H1 (cell line): ENCODE data around the gene OR52I2. TPM values are rescaled to one million over a fixed set of nuclear protein-coding genes. Genes with fewer than 3 reads are reported as not detected.
A peak's percentile ranks its signal among the peaks of the same experiment; 100 is the strongest.

Experiments used
- CTCF ChIA-PET: fragments of 300-600 bp; sonication (Branson Sonifier 250); formaldehyde crosslinking; loops from one replicate; lab custom pipeline; 2021; ENCODE audit not compliant: partially characterized antibody; lab: Charles Lee
- POLR2A ChIA-PET: fragments of 300-600 bp; sonication (Branson Sonifier 250); formaldehyde crosslinking; loops from one replicate; lab custom pipeline; 2021; ENCODE audit warnings: inconsistent platforms; ENCODE audit not compliant: partially characterized antibody; lab: Charles Lee
- DNase-seq, 2 experiments: peaks; one replicate each; pipeline versions ENCODE4 v3.0.0 to v3.0.0-alpha.2; 2010 to 2022; ENCODE audit warnings: low spot score in 2 of 2, low read depth in 1 of 2, mixed read lengths in 1 of 2
- FAIRE-seq: peaks from 2 replicates; lab custom pipeline; 2011; peaks lifted over from hg19 to GRCh38; lab: Jason Lieb, UNC
- H2AFZ ChIP-seq: 2 replicates; pipeline ENCODE4 v1.8.1; 2012; ENCODE audit warnings: low read length, inconsistent platforms
- H2AK5ac ChIP-seq: 2 replicates; pipeline ENCODE4 v1.6.1; 2013; ENCODE audit warnings: low read depth, low read length
- H2BK120ac ChIP-seq: replicated peaks from 2 replicates; pipeline ENCODE3; 2013; ENCODE audit warnings: low read depth, low read length, inconsistent platforms
- H2BK12ac ChIP-seq: 2 replicates; pipeline ENCODE4 v1.6.1; 2013; ENCODE audit warnings: low read depth, low read length
- H2BK15ac ChIP-seq: 2 replicates; pipeline ENCODE4 v1.6.1; 2013; ENCODE audit warnings: low read length
- H2BK20ac ChIP-seq: 2 replicates; pipeline ENCODE4 v1.6.1; 2013; ENCODE audit warnings: low read length
- H2BK5ac ChIP-seq: 2 replicates; pipeline ENCODE4 v1.6.1; 2013; ENCODE audit warnings: low read depth, low read length
- H3K14ac ChIP-seq: 2 replicates; pipeline ENCODE4 v1.6.1; 2013; ENCODE audit warnings: inconsistent platforms; ENCODE audit not compliant: insufficient read length
- H3K18ac ChIP-seq: 2 replicates; pipeline ENCODE4 v1.6.1; 2013; ENCODE audit warnings: low read length; ENCODE audit errors: extremely low read depth
- H3K23ac ChIP-seq: 2 replicates; pipeline ENCODE4 v1.6.1; 2013; ENCODE audit warnings: inconsistent platforms; ENCODE audit not compliant: insufficient read length
- H3K23me2 ChIP-seq: 2 replicates; pipeline ENCODE4 v1.6.1; 2013; ENCODE audit warnings: low read depth, low read length
- H3K27ac ChIP-seq: 2 replicates; pipeline ENCODE4 v1.6.1; 2011; ENCODE audit warnings: low read depth, low read length, inconsistent platforms
- H3K27me3 ChIP-seq, 4 experiments: replicated peaks in 1 of 4; 1 replicate in 1 of 4; 2 replicates in 3 of 4; pipeline versions ENCODE4 v1.6.1 to v1.8.1; 2011 to 2013; ENCODE audit warnings: low read length in 3 of 4, mild to moderate bottlenecking in 3 of 4, inconsistent platforms in 2 of 4, mixed read lengths in 2 of 4, moderate library complexity in 1 of 4; ENCODE audit not compliant: control insufficient read depth in 3 of 4, insufficient read depth in 3 of 4; ENCODE audit errors: extremely low read depth in 1 of 4
- H3K36me3 ChIP-seq, 4 experiments: 2 replicates each; pipeline versions ENCODE4 v1.6.1 to v1.8.1; 2011 to 2013; ENCODE audit warnings: mild to moderate bottlenecking in 4 of 4, low read length in 3 of 4, moderate library complexity in 2 of 4, control low read depth in 1 of 4, inconsistent platforms in 1 of 4; ENCODE audit not compliant: insufficient read depth in 4 of 4, control insufficient read depth in 2 of 4
- H3K4ac ChIP-seq: replicated peaks from 2 replicates; pipeline ENCODE3; 2013; ENCODE audit warnings: low read length, low read depth, mixed read lengths, inconsistent platforms; ENCODE audit not compliant: insufficient read length
- H3K4me1 ChIP-seq, 4 experiments: replicated peaks in 1 of 4; 1 replicate in 1 of 4; 2 replicates in 3 of 4; pipeline versions ENCODE4 v1.6.1 to v1.8.1; 2011 to 2013; ENCODE audit warnings: low read length in 3 of 4, inconsistent platforms in 2 of 4, mixed read lengths in 1 of 4; ENCODE audit not compliant: insufficient read depth in 4 of 4, control insufficient read depth in 3 of 4
- H3K4me2 ChIP-seq, 2 experiments: 2 replicates each; pipeline versions ENCODE4 v1.6.1 to v1.8.1; 2011 to 2013; ENCODE audit warnings: low read depth in 2 of 2, low read length in 2 of 2, control low read depth in 1 of 2, inconsistent platforms in 1 of 2, mild to moderate bottlenecking in 1 of 2; ENCODE audit not compliant: insufficient read depth in 1 of 2
- H3K4me3 ChIP-seq, 4 experiments: fragments of 200-600, 300-600 bp in 1 of 4; sonication (generic), shearing (Covaris generic), sonication (Bioruptor Twin) in 1 of 4; 2 replicates each; pipeline versions ENCODE4 v1.5.1 to v1.8.1; 2011 to 2016; ENCODE audit warnings: low read length in 4 of 4, low read depth in 3 of 4, control low read depth in 2 of 4, inconsistent platforms in 2 of 4, mild to moderate bottlenecking in 2 of 4, mixed read lengths in 1 of 4, moderate library complexity in 1 of 4; ENCODE audit not compliant: insufficient read depth in 2 of 4; ENCODE audit errors: extremely low read depth in 1 of 4
- H3K56ac ChIP-seq: replicated peaks from 2 replicates; pipeline ENCODE3; 2013; ENCODE audit warnings: low read depth, mild to moderate bottlenecking, mixed read lengths, low read length, inconsistent platforms; ENCODE audit not compliant: insufficient read length
- H3K79me1 ChIP-seq: 2 replicates; pipeline ENCODE4 v1.6.1; 2013; ENCODE audit warnings: low read depth, low read length, control low read depth
- H3K79me2 ChIP-seq, 2 experiments: 2 replicates each; pipeline versions ENCODE4 v1.6.1 to v1.8.1; 2012 to 2013; ENCODE audit warnings: low read length in 2 of 2, mild to moderate bottlenecking in 2 of 2, inconsistent platforms in 1 of 2; ENCODE audit not compliant: insufficient read depth in 2 of 2, control insufficient read depth in 1 of 2
- H3K9ac ChIP-seq, 4 experiments: replicated peaks in 1 of 4; 1 replicate in 1 of 4; 2 replicates in 3 of 4; pipeline versions ENCODE4 v1.6.1 to v1.8.1; 2011 to 2013; ENCODE audit warnings: low read depth in 3 of 4, low read length in 3 of 4, control low read depth in 2 of 4, mild to moderate bottlenecking in 2 of 4, moderate library complexity in 2 of 4, inconsistent platforms in 1 of 4; ENCODE audit errors: extremely low read depth in 1 of 4
- H3K9me3 ChIP-seq, 2 experiments: 2 replicates each; pipeline versions ENCODE4 v1.6.1 to v1.8.1; 2012 to 2013; ENCODE audit warnings: mild to moderate bottlenecking in 2 of 2, moderate library complexity in 2 of 2, control low read depth in 1 of 2, inconsistent platforms in 1 of 2, low read depth in 1 of 2, low read length in 1 of 2, mixed read lengths in 1 of 2; ENCODE audit not compliant: insufficient read depth in 2 of 2
- H4K20me1 ChIP-seq, 2 experiments: replicated peaks in 1 of 2; 2 replicates each; pipeline versions ENCODE3 to v1.8.1; 2011 to 2013; ENCODE audit warnings: inconsistent platforms in 2 of 2, low read length in 2 of 2, mild to moderate bottlenecking in 1 of 2; ENCODE audit not compliant: insufficient read depth in 2 of 2, control insufficient read depth in 1 of 2
- H4K5ac ChIP-seq: 2 replicates; pipeline ENCODE4 v1.6.1; 2013; ENCODE audit warnings: low read length, low read depth, mixed read lengths, inconsistent platforms; ENCODE audit not compliant: insufficient read length
- H4K8ac ChIP-seq: 2 replicates; pipeline ENCODE4 v1.8.0; 2013; ENCODE audit warnings: mild to moderate bottlenecking, moderate library complexity, low read length, inconsistent platforms; ENCODE audit not compliant: insufficient read depth; ENCODE audit errors: extremely low read depth
- H4K91ac ChIP-seq: replicated peaks from 2 replicates; pipeline ENCODE3; 2013; ENCODE audit warnings: low read length, mixed read lengths, inconsistent platforms; ENCODE audit not compliant: insufficient read length
- CBX8 ChIP-seq: fragments of 300-800, 300-1000 bp; sonication (generic); IDR thresholded peaks from 2 replicates; pipeline ENCODE4 v1.7.1; 2016; ENCODE audit warnings: low read depth, low read length, borderline replicate concordance
- EGR1 ChIP-seq: IDR thresholded peaks from 2 replicates; pipeline ENCODE4 v1.6.1; 2011; ENCODE audit warnings: low read depth, low read length, borderline replicate concordance
- JUND ChIP-seq: IDR thresholded peaks from 2 replicates; pipeline ENCODE4 v1.6.1; 2011; ENCODE audit warnings: mild to moderate bottlenecking, improper control_type of control experiment, low read length
- KDM1A ChIP-seq: fragments of 200-600, 300-600 bp; sonication (generic); IDR thresholded peaks from 2 replicates; pipeline ENCODE4 v1.7.1; 2016; ENCODE audit warnings: mild to moderate bottlenecking, low read length, borderline replicate concordance
- RFX5 ChIP-seq: IDR thresholded peaks from 2 replicates; pipeline ENCODE4 v1.6.1; 2011; ENCODE audit warnings: low read depth, low read length, improper control_type of control experiment, borderline replicate concordance
- RXRA ChIP-seq: IDR thresholded peaks from 2 replicates; pipeline ENCODE4 v1.6.1; 2011; ENCODE audit warnings: low read depth, mild to moderate bottlenecking, low read length, moderate library complexity; ENCODE audit not compliant: insufficient read depth
- SIRT6 ChIP-seq: IDR thresholded peaks from one replicate; pipeline ENCODE4 v1.7.1; 2012; ENCODE audit warnings: low read length, inconsistent platforms
- SP1 ChIP-seq: IDR thresholded peaks from 2 replicates; pipeline ENCODE4 v1.6.1; 2011; ENCODE audit warnings: low read depth, low read length
- SRF ChIP-seq: IDR thresholded peaks from 2 replicates; pipeline ENCODE4 v1.6.1; 2011; ENCODE audit warnings: mild to moderate bottlenecking, low read depth, low read length, moderate library complexity
- TCF12 ChIP-seq: IDR thresholded peaks from 2 replicates; pipeline ENCODE4 v1.6.1; 2011; ENCODE audit warnings: low read depth, mild to moderate bottlenecking, low read length
- WGBS, 2 experiments: shearing (Covaris generic) in 1 of 2; methylation state at CpG; one replicate each; pipeline versions ENCODE4 v1.1.6 to v1.1.7; 2013 to 2015; ENCODE audit warnings: low lambda C conversion rate in 2 of 2, mixed read lengths in 2 of 2, inconsistent platforms in 1 of 2, low coverage in 1 of 2, missing lambda C conversion rate in 1 of 2; ENCODE audit not compliant: insufficient replicate concordance in 2 of 2, insufficient coverage in 1 of 2, insufficient read length in 1 of 2; ENCODE audit errors: extremely low coverage in 1 of 2, missing lambda C conversion rate in 1 of 2; 5-methylcytosine and 5-hydroxymethylcytosine counted together
- polyA plus RNA-seq, 7 experiments: library from polyadenylated mRNA; depleted of rRNA in 3 of 7; stranded (reverse) in 5 of 7; unstranded in 2 of 7; fragments of >200 nt in 5 of 7; fragments of 200-250 nt in 2 of 7; gene quantifications; 1 replicate in 5 of 7; 2 replicates in 1 of 7; 4 replicates in 1 of 7; pipeline versions ENCODE4 v1.2.1 to v1.2.3, GENCODE V29; 2011 to 2013; ENCODE audit warnings: missing spikeins in 2 of 7, mixed read lengths in 2 of 7
- total RNA-seq: library from RNA; stranded (reverse); fragmentation: NEBNext Ultra II Directional; extraction: Animal tissue kit (Norgen Biotek cat#: 25700); gene quantifications from 2 replicates; pipeline ENCODE4 v1.2.1, GENCODE V29; 2021
- TF ChIP-seq, protein P1 (sequence below): IDR thresholded peaks from 2 replicates; pipeline ENCODE4 v1.6.1; 2011; ENCODE audit warnings: low read length, improper control_type of control experiment

Gene OR52I2
- total and polyA plus RNA-seq, 2 of the 8 experiments (the other 6 are each of a cell fraction or from before 2014, with no cell fraction given): not detected

DNA sequence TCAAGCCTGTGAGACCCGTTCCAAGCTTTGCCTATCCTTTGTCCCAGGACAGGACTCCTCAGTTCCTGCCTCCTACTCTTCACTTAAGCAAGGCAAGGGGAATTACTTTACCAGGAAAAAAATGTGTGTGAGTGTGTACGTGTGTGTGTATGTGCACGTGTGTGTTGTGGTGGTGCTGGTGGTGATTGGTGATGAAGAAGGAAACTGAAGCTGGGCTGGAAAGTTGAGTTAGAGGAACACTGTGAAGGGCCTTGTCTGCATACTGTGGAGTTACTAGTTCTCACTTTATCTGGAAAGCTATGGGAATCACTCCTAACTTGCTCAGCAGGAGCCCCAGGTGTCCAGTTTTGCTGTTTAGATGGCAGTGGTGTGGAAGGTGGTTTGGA is 56.1 kb downstream of the OR52I2 start:
- no peaks in the 10 kb centered on the region for H3K36me3 ChIP-seq
- no peaks in the 10 kb centered on the region for H3K79me1 ChIP-seq
- H3K27me3 ChIP-seq: peaks cover 0 to 7% (median 4%) of the 10 kb centered on the region in 4 experiments; a peak in 5 of 7 replicates
- H3K23ac ChIP-seq: no peak overlapping the region
- H2AFZ ChIP-seq: no peak overlapping the region
- TF ChIP-seq EGR1: no peak
- no peak for TF ChIP-seq TCF12
- TF ChIP-seq JUND: no peak
- TF ChIP-seq SRF: no peak
- TF ChIP-seq CBX8: no peak
- no peak for TF ChIP-seq SP1
- TF ChIP-seq KDM1A: no peak
- TF ChIP-seq, protein P1, sequence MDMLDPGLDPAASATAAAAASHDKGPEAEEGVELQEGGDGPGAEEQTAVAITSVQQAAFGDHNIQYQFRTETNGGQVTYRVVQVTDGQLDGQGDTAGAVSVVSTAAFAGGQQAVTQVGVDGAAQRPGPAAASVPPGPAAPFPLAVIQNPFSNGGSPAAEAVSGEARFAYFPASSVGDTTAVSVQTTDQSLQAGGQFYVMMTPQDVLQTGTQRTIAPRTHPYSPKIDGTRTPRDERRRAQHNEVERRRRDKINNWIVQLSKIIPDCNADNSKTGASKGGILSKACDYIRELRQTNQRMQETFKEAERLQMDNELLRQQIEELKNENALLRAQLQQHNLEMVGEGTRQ: no peak
- TF ChIP-seq SIRT6: no peak
- TF ChIP-seq RFX5: no peak
- no peak for TF ChIP-seq RXRA
- no peaks in the 10 kb centered on the region for H3K4me1 ChIP-seq
- CTCF ChIA-PET: interaction anchor here (0.6 to 5.2 kb wide), 49 partner anchors 10 to 1254 kb away, joined by 3 to 83 read pairs (median 5); partner anchors contain the start of gene MMP26
- no peak overlapping the region for H3K27ac ChIP-seq
- no peak overlapping the region for H3K9ac ChIP-seq
- no peak overlapping the region for H2BK120ac ChIP-seq
- no peak overlapping the region for H4K91ac ChIP-seq
- no peak overlapping the region for H2BK20ac ChIP-seq
- H3K23me2 ChIP-seq: no peaks in the 10 kb centered on the region
- no peak overlapping the region for H3K56ac ChIP-seq
- H2BK12ac ChIP-seq: no peak overlapping the region
- H4K20me1 ChIP-seq: no peaks in the 10 kb centered on the region
- no peak overlapping the region for H3K4ac ChIP-seq
- 94% methylated on average over 3 of the region's 3 CpGs; no CpG with 5 or more reads in 1 of the 2 experiments for WGBS, 2 experiments
- H3K79me2 ChIP-seq: no peaks in the 10 kb centered on the region
- H4K8ac ChIP-seq: no peak overlapping the region
- POLR2A ChIA-PET: no interaction called here
- 0 out of 4 replicates have a peak overlapping the region, but pooled peaks of 1 of the 2 experiments have one; percentile 3 for H3K4me2 ChIP-seq
- H3K9me3 ChIP-seq: no peaks in the 10 kb centered on the region; a peak in 1 of 4 replicates
- H3K18ac ChIP-seq: no peak overlapping the region
- H2AK5ac ChIP-seq: no peak overlapping the region
- no peak overlapping the region for H4K5ac ChIP-seq
- H3K4me3 ChIP-seq: no peak overlapping the region
- H3K14ac ChIP-seq: no peak overlapping the region
- no peak for DNase-seq
- no peak overlapping the region for H2BK15ac ChIP-seq
- no peak for FAIRE-seq
- H2BK5ac ChIP-seq: no peak overlapping the region
